HEK293 (cell line): Measurements from ENCODE around the gene ARRDC2.

Experiments
- CTCF ChIA-PET: fragments of 350-600 bp; formaldehyde crosslinking; extraction: SDS; loops from one replicate; lab custom pipeline; 2021; ENCODE audit warnings: antibody characterized with exemption; lab: Yijun Ruan, JAX
- POLR2A ChIA-PET: fragments of 300-600 bp; formaldehyde crosslinking; extraction: SDS; loops from one replicate; lab custom pipeline; 2020; ENCODE audit warnings: antibody characterized with exemption, inconsistent platforms; lab: Yijun Ruan, JAX
- H3K27ac ChIP-seq: fragments of 200-500 bp; sonication (Bioruptor generic); 2 replicates; pipeline ENCODE4 v1.5.1; 2014; ENCODE audit warnings: low read depth, low read length, control low read depth, inconsistent platforms; ENCODE audit errors: extremely low read depth
- H3K36me3 ChIP-seq, 2 experiments: fragments of 200-500 bp in 1 of 2; sonication (Bioruptor generic) in 1 of 2; 1 replicate in 1 of 2; 2 replicates in 1 of 2; pipeline ENCODE4 v1.5.1; 2014 to 2017; ENCODE audit warnings: inconsistent platforms in 2 of 2, low read length in 2 of 2; ENCODE audit not compliant: control insufficient read depth in 2 of 2, insufficient read depth in 1 of 2
- H3K4me1 ChIP-seq: fragments of 200-500 bp; sonication (Bioruptor generic); 2 replicates; pipeline ENCODE4 v1.5.1; 2014; ENCODE audit warnings: mild to moderate bottlenecking, low read length, inconsistent platforms; ENCODE audit not compliant: control insufficient read depth, insufficient read depth
- H3K4me3 ChIP-seq: 2 replicates; pipeline ENCODE4 v1.5.1; 2011; ENCODE audit warnings: low read depth, mild to moderate bottlenecking, control low read depth, low read length, moderate library complexity
- H3K9me3 ChIP-seq: fragments of 200-500 bp; sonication (Bioruptor generic); 2 replicates; pipeline ENCODE4 v1.5.1; 2014; ENCODE audit warnings: low read depth, low read length, inconsistent platforms; ENCODE audit not compliant: control insufficient read depth, insufficient read depth
- CTCF ChIP-seq: fragments of 450-650 bp; formaldehyde crosslinking; IDR thresholded peaks from 2 replicates; pipeline ENCODE4 v1.5.1; 2016; ENCODE audit warnings: missing biosample characterization, missing genetic modification characterization
- GLIS1 ChIP-seq: fragments of 450-650 bp; formaldehyde crosslinking; IDR thresholded peaks from 2 replicates; pipeline ENCODE4 v1.5.1; 2016; ENCODE audit warnings: missing biosample characterization, missing genetic modification characterization
- HOXD13 ChIP-seq: sonication (generic); formaldehyde crosslinking; IDR thresholded peaks from 2 replicates; pipeline ENCODE4 v1.8.0; 2022; ENCODE audit warnings: missing genetic modification reagents, borderline replicate concordance
- PATZ1 ChIP-seq: fragments of 450-650 bp; formaldehyde crosslinking; IDR thresholded peaks from 2 replicates; pipeline ENCODE4 v1.5.1; 2016; ENCODE audit warnings: missing biosample characterization, missing genetic modification characterization
- SETDB1 ChIP-seq: IDR thresholded peaks from one replicate; pipeline ENCODE4 v1.6.1; 2017; ENCODE audit warnings: mild to moderate bottlenecking, low read length, moderate library complexity, mixed read lengths; ENCODE audit not compliant: insufficient read length
- TCF7L2 ChIP-seq: IDR thresholded peaks from 2 replicates; pipeline ENCODE4 v1.6.1; 2011; ENCODE audit warnings: low read depth, mild to moderate bottlenecking, inconsistent platforms, low read length, moderate library complexity, borderline replicate concordance
- ZBTB7A ChIP-seq: fragments of 450-650 bp; formaldehyde crosslinking; IDR thresholded peaks from 2 replicates; pipeline ENCODE4 v1.5.1; 2016; ENCODE audit warnings: low read depth, missing biosample characterization, missing genetic modification characterization
- ZBTB8A ChIP-seq: fragments of 450-650 bp; formaldehyde crosslinking; IDR thresholded peaks from 2 replicates; pipeline ENCODE4 v1.5.1; 2016; ENCODE audit warnings: missing biosample characterization, missing genetic modification characterization
- ZFHX2 ChIP-seq: fragments of 450-650 bp; formaldehyde crosslinking; conservative IDR thresholded peaks from 2 replicates; pipeline ENCODE4 v1.5.1; 2016; ENCODE audit warnings: missing biosample characterization, missing genetic modification characterization
- ZIC2 ChIP-seq: fragments of 450-650 bp; formaldehyde crosslinking; IDR thresholded peaks from 2 replicates; pipeline ENCODE4 v1.5.1; 2016; ENCODE audit warnings: missing biosample characterization, missing genetic modification characterization
- ZNF341 ChIP-seq: fragments of 450-650 bp; formaldehyde crosslinking; IDR thresholded peaks from 2 replicates; pipeline ENCODE4; 2016; ENCODE audit warnings: low read depth, missing biosample characterization, missing genetic modification characterization
- ZNF398 ChIP-seq: fragments of 450-650 bp; formaldehyde crosslinking; IDR thresholded peaks from 2 replicates; pipeline ENCODE4 v1.5.1; 2017; ENCODE audit warnings: missing biosample characterization, missing genetic modification characterization
- ZNF423 ChIP-seq: fragments of 450-650 bp; formaldehyde crosslinking; IDR thresholded peaks from 2 replicates; pipeline ENCODE4 v1.5.1; 2016; ENCODE audit warnings: missing biosample characterization, missing genetic modification characterization
- ZNF473 ChIP-seq: fragments of 450-650 bp; formaldehyde crosslinking; IDR thresholded peaks from 2 replicates; pipeline ENCODE4 v1.5.1; 2017; ENCODE audit warnings: missing biosample characterization, missing genetic modification characterization
- ZNF501 ChIP-seq: fragments of 450-650 bp; formaldehyde crosslinking; IDR thresholded peaks from 2 replicates; pipeline ENCODE4 v1.5.1; 2016; ENCODE audit warnings: missing biosample characterization, missing genetic modification characterization
- ZNF510 ChIP-seq: fragments of 450-650 bp; formaldehyde crosslinking; IDR thresholded peaks from 2 replicates; pipeline ENCODE4 v1.5.1; 2018; ENCODE audit warnings: mild to moderate bottlenecking, missing genetic modification characterization, missing biosample characterization; ENCODE audit not compliant: insufficient replicate concordance
- ZNF692 ChIP-seq: fragments of 450-650 bp; formaldehyde crosslinking; IDR thresholded peaks from 2 replicates; pipeline ENCODE4 v1.5.1; 2016; ENCODE audit warnings: missing biosample characterization, missing genetic modification characterization
- ZSCAN30 ChIP-seq: fragments of 450-650 bp; IDR thresholded peaks from 2 replicates; pipeline ENCODE4 v1.5.1; 2018; ENCODE audit warnings: missing biosample characterization, mild to moderate bottlenecking, missing genetic modification characterization, moderate library complexity
- TF ChIP-seq, protein P1 (sequence below): fragments of 450-650 bp; formaldehyde crosslinking; IDR thresholded peaks from 2 replicates; pipeline ENCODE4 v1.5.1; 2016; ENCODE audit warnings: missing biosample characterization, missing genetic modification characterization
- TF ChIP-seq, protein P2 (sequence below): fragments of 450-650 bp; formaldehyde crosslinking; optimal IDR thresholded peaks from 2 replicates; pipeline ENCODE3; 2016; ENCODE audit warnings: missing biosample characterization, mild to moderate bottlenecking, missing genetic modification characterization
- TF ChIP-seq, protein P3 (sequence below): fragments of 450-650 bp; formaldehyde crosslinking; IDR thresholded peaks from 2 replicates; pipeline ENCODE4 v1.5.1; 2016; ENCODE audit warnings: missing biosample characterization, missing genetic modification characterization

Gene ARRDC2

GRCh38 chr19:17967257-17968051 is 40.5 kb upstream of the ARRDC2 start:
- Histone ChIP-seq H3K4me3 (peak overlapping the region; percentile 49), H3K27ac (no peak overlapping the region), H3K4me1 (no peaks in the 10 kb centered on the region), H3K9me3 (no peaks in the 10 kb centered on the region), H3K36me3 (no peaks in the 10 kb centered on the region)
- POLR2A ChIA-PET = interaction anchor here (1.3 kb wide), 1 partner anchor 18 kb away, joined by 3 read pairs; no protein-coding TSS in a partner anchor
- CTCF ChIA-PET = interaction anchor here (1.0 kb wide), 1 partner anchor 24 kb away, joined by 3 read pairs; no protein-coding TSS in a partner anchor
- TF ChIP-seq ZNF423 (tag by site-specific recombination) (peak; percentile 69), ZNF510 (tag by site-specific recombination) (no peak), ZFHX2 (tag by site-specific recombination) (no peak), ZIC2 (tag by site-specific recombination) (peak; percentile 97), SETDB1 (no peak), ZBTB7A (peak; percentile 66; the same call in 1 of the 2 replicates), ZNF473 (tag by site-specific recombination) (no peak), ZNF341 (tag by site-specific recombination) (no peak), PATZ1 (tag by site-specific recombination) (peak; percentile 57), TCF7L2 (no peak), ZNF501 (tag by site-specific recombination) (no peak), ZBTB8A (tag by site-specific recombination) (peak; percentile 69), CTCF (tag by site-specific recombination) (no peak), ZNF692 (no peak), ZNF398 (tag by site-specific recombination) (peak; percentile 76), HOXD13 (CRISPR knock-in tag) (no peak), ZSCAN30 (tag by site-specific recombination) (0 out of 2 replicates have a peak, but pooled peaks have one; percentile 53), GLIS1 (tag by site-specific recombination) (peak; percentile 96)
- TF ChIP-seq, protein P1, sequence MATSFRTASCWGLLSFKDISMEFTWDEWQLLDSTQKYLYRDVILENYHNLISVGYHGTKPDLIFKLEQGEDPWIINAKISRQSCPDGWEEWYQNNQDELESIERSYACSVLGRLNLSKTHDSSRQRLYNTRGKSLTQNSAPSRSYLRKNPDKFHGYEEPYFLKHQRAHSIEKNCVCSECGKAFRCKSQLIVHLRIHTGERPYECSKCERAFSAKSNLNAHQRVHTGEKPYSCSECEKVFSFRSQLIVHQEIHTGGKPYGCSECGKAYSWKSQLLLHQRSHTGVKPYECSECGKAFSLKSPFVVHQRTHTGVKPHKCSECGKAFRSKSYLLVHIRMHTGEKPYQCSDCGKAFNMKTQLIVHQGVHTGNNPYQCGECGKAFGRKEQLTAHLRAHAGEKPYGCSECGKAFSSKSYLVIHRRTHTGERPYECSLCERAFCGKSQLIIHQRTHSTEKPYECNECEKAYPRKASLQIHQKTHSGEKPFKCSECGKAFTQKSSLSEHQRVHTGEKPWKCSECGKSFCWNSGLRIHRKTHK = no peak
- TF ChIP-seq, protein P2, sequence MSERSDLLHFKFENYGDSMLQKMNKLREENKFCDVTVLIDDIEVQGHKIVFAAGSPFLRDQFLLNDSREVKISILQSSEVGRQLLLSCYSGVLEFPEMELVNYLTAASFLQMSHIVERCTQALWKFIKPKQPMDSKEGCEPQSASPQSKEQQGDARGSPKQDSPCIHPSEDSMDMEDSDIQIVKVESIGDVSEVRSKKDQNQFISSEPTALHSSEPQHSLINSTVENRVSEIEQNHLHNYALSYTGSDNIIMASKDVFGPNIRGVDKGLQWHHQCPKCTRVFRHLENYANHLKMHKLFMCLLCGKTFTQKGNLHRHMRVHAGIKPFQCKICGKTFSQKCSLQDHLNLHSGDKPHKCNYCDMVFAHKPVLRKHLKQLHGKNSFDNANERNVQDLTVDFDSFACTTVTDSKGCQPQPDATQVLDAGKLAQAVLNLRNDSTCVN (tag by site-specific recombination) = peak; percentile 42
- TF ChIP-seq, protein P3, sequence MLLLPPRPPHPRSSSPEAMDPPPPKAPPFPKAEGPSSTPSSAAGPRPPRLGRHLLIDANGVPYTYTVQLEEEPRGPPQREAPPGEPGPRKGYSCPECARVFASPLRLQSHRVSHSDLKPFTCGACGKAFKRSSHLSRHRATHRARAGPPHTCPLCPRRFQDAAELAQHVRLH (tag by site-specific recombination) = no peak
